Measurements from ENCODE around the gene GCLC. TPM values are rescaled to one million over a fixed set of nuclear protein-coding genes. Genes with fewer than 3 reads are reported as not detected.

Gene GCLC
- total RNA-seq, 1 donor from 2014 or later: 16.8 TPM

GRCh38 chr6:53510746-53511145, 34.2 kb downstream of the GCLC start:
- H3K36me3 ChIP-seq (ENCODE audit: control insufficient read depth, insufficient read depth, low read length): no peaks in the 10 kb centered on the region
- DNase-seq (ENCODE audit: low read depth): no peak
- no peak for TF ChIP-seq CTCF (IDR thresholded peaks at IDR 0.05; ENCODE audit: insufficient read depth, low read length, poor library complexity, severe bottlenecking)
- no peaks in the 10 kb centered on the region for H3K27me3 ChIP-seq (ENCODE audit: control insufficient read depth, insufficient read depth, low read length)
- no peak overlapping the region for H3K4me3 ChIP-seq (ENCODE audit: low read depth, low read length)

GRCh38 chr6:53506872-53507271, 38.0 kb downstream of the GCLC start:
- Histone ChIP-seq H3K4me3 (ENCODE audit: low read depth, low read length) (no peak overlapping the region), H3K27me3 (ENCODE audit: control insufficient read depth, insufficient read depth, low read length) (no peaks in the 10 kb centered on the region), H3K36me3 (ENCODE audit: control insufficient read depth, insufficient read depth, low read length) (peaks cover 1% of the 10 kb centered on the region)
- TF ChIP-seq CTCF (IDR thresholded peaks at IDR 0.05; ENCODE audit: insufficient read depth, low read length, poor library complexity, severe bottlenecking): no peak
- no peak for DNase-seq (ENCODE audit: low read depth)

DNA sequence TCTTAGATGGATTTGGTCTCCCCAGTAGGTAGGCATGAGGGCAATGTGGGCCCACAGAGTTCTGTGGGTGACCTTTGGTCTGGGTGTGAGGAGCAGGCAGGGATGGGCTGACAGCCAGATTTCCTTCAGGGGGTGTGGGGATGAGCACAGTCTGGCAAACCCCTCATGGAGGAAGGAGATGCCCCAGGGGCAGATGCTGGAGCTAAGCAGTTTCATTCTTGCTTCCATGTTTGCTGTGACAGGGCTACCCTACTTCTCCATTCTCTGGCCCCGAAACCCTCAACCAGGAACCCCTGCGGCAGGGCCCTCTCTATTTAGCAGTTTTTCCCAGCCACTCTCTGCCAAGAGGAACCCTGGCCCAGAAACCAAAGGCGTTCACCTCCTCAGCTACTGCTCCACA, 40.4 kb downstream of the GCLC start:
- no peak overlapping the region for H3K4me3 ChIP-seq (ENCODE audit: low read depth, low read length)
- no peak for TF ChIP-seq CTCF (IDR thresholded peaks at IDR 0.05; ENCODE audit: insufficient read depth, low read length, poor library complexity, severe bottlenecking)
- peaks cover 1% of the 10 kb centered on the region for H3K36me3 ChIP-seq (ENCODE audit: control insufficient read depth, insufficient read depth, low read length)
- no peak for DNase-seq (ENCODE audit: low read depth)
- H3K27me3 ChIP-seq (ENCODE audit: control insufficient read depth, insufficient read depth, low read length): no peaks in the 10 kb centered on the region

GRCh38 chr6:53503060-53503459, 41.8 kb downstream of the GCLC start:
- H3K36me3 ChIP-seq (ENCODE audit: control insufficient read depth, insufficient read depth, low read length): peaks cover 1% of the 10 kb centered on the region
- H3K27me3 ChIP-seq (ENCODE audit: control insufficient read depth, insufficient read depth, low read length): no peaks in the 10 kb centered on the region
- H3K4me3 ChIP-seq (ENCODE audit: low read depth, low read length): no peak overlapping the region
- no peak for TF ChIP-seq CTCF (IDR thresholded peaks at IDR 0.05; ENCODE audit: insufficient read depth, low read length, poor library complexity, severe bottlenecking)
- no peak for DNase-seq (ENCODE audit: low read depth)

DNA sequence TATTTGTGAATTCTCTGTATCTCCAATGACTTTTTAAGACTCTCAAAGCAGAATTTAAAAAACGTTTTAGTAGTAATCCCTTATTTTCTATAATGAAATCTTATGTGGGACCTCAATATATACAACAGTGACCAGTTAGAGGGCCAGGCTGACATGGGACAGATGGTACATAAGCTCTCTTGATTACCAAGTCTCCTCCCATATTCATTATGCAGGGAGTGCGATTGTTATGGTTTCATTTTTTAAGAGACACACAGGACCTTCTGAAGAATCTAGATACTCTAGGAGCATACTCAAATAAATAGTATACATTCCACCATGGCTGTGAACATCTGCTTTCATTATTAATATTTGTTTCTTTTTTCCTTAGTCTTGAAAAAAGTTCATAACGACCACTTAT, 43.5 kb downstream of the GCLC start:
- no peak for DNase-seq (ENCODE audit: low read depth)
- H3K36me3 ChIP-seq (ENCODE audit: control insufficient read depth, insufficient read depth, low read length): peaks cover 1% of the 10 kb centered on the region
- H3K27me3 ChIP-seq (ENCODE audit: control insufficient read depth, insufficient read depth, low read length): no peaks in the 10 kb centered on the region
- H3K4me3 ChIP-seq (ENCODE audit: low read depth, low read length): no peak overlapping the region
- no peak for TF ChIP-seq CTCF (IDR thresholded peaks at IDR 0.05; ENCODE audit: insufficient read depth, low read length, poor library complexity, severe bottlenecking)

DNA sequence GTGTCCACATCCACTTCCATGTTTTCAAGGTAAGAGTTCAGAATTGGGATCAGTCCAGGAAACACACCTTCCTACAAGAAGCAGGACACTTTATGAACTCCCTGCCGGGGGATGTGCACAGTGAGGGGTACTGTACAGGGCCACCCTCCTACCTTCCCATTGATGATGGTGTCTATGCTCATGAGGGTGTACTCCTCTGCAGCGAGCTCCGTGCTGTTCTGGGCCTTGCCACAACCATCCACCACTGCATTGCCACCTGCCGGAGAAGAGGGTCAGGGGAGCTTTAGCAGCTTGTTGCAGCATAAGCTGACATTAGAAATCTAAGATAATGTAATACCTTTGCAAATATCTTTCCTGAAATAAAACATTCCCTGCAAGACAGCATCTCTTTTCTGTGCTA, 44.8 kb downstream of the GCLC start:
- Histone ChIP-seq H3K4me3 (ENCODE audit: low read depth, low read length) (no peak overlapping the region), H3K36me3 (ENCODE audit: control insufficient read depth, insufficient read depth, low read length) (no peaks in the 10 kb centered on the region), H3K27me3 (ENCODE audit: control insufficient read depth, insufficient read depth, low read length) (no peaks in the 10 kb centered on the region)
- no peak for DNase-seq (ENCODE audit: low read depth)
- TF ChIP-seq CTCF (IDR thresholded peaks at IDR 0.05; ENCODE audit: insufficient read depth, low read length, poor library complexity, severe bottlenecking): no peak
